Measurements from ENCODE around the gene PLAC1. TPM values are rescaled to one million over a fixed set of nuclear protein-coding genes. Genes with fewer than 3 reads are reported as not detected.

Gene PLAC1
- total RNA-seq, 1 donor from 2014 or later = not detected

DNA sequence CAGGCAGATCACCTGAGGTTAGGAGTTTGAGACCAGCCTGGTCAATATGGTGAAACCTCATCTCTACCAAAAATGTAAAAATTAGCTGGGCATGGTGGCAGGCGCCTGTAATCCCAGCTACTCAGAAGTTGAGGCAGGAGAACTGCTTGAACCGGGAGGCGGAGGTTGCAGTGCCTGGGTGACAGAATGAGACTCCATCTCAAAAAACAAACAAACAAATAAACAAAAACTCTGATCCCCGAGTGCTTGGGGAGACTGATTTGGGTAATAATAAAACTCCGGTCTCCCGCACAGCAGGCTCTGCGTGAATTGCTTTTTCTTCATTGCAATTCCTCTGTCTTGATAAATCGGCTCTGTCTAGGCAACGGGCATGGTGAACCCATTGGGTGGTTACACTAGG is 124.9 kb downstream of the PLAC1 start:
- no peaks in the 10 kb centered on the region for H3K27me3 Mint-ChIP-seq
- no peak for DNase-seq (ENCODE audit: low spot score, unreplicated experiment)
- no peak overlapping the region for H3K4me3 Mint-ChIP-seq (ENCODE audit: low read depth)
- peaks cover 4% of the 10 kb centered on the region for H3K4me1 Mint-ChIP-seq (ENCODE audit: low read depth)
- no peaks in the 10 kb centered on the region for H3K36me3 Mint-ChIP-seq (ENCODE audit: insufficient read depth)
- peaks cover 19% of the 10 kb centered on the region for H3K9me3 Mint-ChIP-seq (ENCODE audit: low read depth)
- TF ChIP-seq, protein P1, sequence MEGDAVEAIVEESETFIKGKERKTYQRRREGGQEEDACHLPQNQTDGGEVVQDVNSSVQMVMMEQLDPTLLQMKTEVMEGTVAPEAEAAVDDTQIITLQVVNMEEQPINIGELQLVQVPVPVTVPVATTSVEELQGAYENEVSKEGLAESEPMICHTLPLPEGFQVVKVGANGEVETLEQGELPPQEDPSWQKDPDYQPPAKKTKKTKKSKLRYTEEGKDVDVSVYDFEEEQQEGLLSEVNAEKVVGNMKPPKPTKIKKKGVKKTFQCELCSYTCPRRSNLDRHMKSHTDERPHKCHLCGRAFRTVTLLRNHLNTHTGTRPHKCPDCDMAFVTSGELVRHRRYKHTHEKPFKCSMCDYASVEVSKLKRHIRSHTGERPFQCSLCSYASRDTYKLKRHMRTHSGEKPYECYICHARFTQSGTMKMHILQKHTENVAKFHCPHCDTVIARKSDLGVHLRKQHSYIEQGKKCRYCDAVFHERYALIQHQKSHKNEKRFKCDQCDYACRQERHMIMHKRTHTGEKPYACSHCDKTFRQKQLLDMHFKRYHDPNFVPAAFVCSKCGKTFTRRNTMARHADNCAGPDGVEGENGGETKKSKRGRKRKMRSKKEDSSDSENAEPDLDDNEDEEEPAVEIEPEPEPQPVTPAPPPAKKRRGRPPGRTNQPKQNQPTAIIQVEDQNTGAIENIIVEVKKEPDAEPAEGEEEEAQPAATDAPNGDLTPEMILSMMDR (IDR thresholded peaks at IDR 0.05; ENCODE audit: unreplicated experiment) = no peak
- no peak overlapping the region for H3K27ac Mint-ChIP-seq

DNA sequence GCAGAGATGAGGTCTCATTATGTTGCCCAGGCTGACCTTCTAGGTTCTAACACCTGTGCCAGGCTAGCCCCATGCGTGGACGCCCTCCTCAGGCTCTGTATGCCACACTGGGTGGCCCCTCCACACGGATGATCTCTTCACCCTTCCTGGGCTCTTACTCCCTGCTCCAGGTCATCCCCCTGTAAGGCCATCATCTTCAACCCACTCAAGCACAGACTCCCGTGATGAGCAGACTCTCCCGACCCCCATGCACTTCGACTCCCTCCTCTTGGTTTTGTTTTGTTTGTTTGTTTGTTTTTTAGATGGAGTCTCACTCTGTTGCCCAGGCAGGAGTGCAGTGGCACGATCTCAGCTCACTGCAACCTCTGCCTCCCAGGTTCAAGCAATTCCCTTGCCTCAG is 127.4 kb downstream of the PLAC1 start:
- no peaks in the 10 kb centered on the region for H3K27me3 Mint-ChIP-seq
- TF ChIP-seq, protein P1 (IDR thresholded peaks at IDR 0.05; ENCODE audit: unreplicated experiment) = no peak
- H3K4me1 Mint-ChIP-seq (ENCODE audit: low read depth) = no peaks in the 10 kb centered on the region
- no peak overlapping the region for H3K27ac Mint-ChIP-seq
- peaks cover 11% of the 10 kb centered on the region for H3K9me3 Mint-ChIP-seq (ENCODE audit: low read depth)
- no peak for DNase-seq (ENCODE audit: low spot score, unreplicated experiment)
- no peaks in the 10 kb centered on the region for H3K36me3 Mint-ChIP-seq (ENCODE audit: insufficient read depth)
- H3K4me3 Mint-ChIP-seq (ENCODE audit: low read depth) = no peak overlapping the region

DNA sequence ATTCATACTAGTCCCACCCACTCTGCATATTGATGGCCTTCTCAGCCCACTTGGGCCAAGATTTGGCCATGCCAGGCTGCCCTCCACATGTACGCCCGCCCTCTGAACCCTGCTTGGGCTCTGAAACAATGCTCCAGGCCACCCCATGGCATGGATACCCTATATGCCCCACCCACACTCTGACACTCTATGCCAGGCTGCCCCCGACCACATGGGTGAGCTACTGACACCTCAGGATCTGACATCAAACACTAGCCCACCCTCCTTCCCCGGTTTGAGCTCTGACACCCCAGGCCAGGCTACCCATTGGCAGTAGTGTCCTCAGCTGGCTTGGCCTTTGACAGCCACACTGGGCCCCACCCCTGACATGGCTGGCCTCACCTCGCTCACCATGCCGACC is 128.8 kb downstream of the PLAC1 start:
- Mint-ChIP-seq H3K4me3 (ENCODE audit: low read depth) (no peak overlapping the region), H3K27ac (no peak overlapping the region), H3K4me1 (ENCODE audit: low read depth) (no peaks in the 10 kb centered on the region), H3K9me3 (ENCODE audit: low read depth) (peaks cover 14% of the 10 kb centered on the region), H3K27me3 (no peaks in the 10 kb centered on the region), H3K36me3 (ENCODE audit: insufficient read depth) (no peaks in the 10 kb centered on the region)
- DNase-seq (ENCODE audit: low spot score, unreplicated experiment) = no peak
- TF ChIP-seq, protein P1 (IDR thresholded peaks at IDR 0.05; ENCODE audit: unreplicated experiment) = no peak

DNA sequence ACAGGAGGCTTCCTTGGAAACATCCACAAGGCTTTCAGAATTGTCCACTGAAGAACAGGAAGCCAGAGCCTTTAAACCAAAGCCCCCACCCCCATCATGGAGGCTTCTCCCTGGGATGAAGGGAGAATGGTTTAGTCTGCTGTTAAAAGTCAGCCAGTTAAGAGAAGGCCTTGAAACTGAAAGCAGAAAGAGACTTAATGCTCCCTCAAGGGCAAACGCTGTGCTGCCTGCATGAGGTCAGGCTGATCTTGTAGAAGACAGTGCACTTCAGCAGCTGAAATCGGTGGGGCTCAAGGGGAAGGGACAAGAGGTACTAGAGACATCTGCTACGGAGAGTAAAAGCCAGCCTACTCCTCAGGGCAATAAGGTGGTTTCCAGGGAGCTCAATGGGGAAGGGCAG is 129.3 kb downstream of the PLAC1 start:
- Mint-ChIP-seq H3K4me3 (ENCODE audit: low read depth) (no peak overlapping the region), H3K27me3 (no peaks in the 10 kb centered on the region), H3K9me3 (ENCODE audit: low read depth) (peaks cover 14% of the 10 kb centered on the region), H3K27ac (no peak overlapping the region), H3K4me1 (ENCODE audit: low read depth) (no peaks in the 10 kb centered on the region), H3K36me3 (ENCODE audit: insufficient read depth) (no peaks in the 10 kb centered on the region)
- TF ChIP-seq, protein P1 (IDR thresholded peaks at IDR 0.05; ENCODE audit: unreplicated experiment) = no peak
- DNase-seq (ENCODE audit: low spot score, unreplicated experiment) = no peak

DNA sequence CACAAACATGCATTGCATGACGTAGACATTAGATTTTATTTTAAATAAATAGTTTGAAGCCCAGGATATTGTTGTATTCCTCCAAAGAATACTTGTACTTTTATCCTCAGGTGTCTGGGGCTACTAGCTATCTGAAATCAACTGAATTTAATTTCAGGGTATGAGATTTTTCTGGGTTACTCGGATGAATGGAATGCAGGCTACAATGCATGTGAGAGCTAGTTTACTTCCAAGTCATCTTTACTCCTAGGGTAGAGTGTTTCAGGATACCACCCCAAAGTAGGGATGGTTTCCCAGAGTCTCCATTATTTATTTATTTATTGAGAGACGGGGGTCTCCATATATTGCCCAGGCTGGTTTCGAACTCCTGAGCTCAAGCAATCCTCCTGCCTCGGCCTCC is 131.9 kb downstream of the PLAC1 start:
- Mint-ChIP-seq H3K4me1 (ENCODE audit: low read depth) (peaks cover 2% of the 10 kb centered on the region), H3K27ac (no peak overlapping the region), H3K4me3 (ENCODE audit: low read depth) (no peak overlapping the region), H3K9me3 (ENCODE audit: low read depth) (peaks cover 10% of the 10 kb centered on the region), H3K36me3 (ENCODE audit: insufficient read depth) (no peaks in the 10 kb centered on the region), H3K27me3 (no peaks in the 10 kb centered on the region)
- no peak for DNase-seq (ENCODE audit: low spot score, unreplicated experiment)
- TF ChIP-seq, protein P1 (IDR thresholded peaks at IDR 0.05; ENCODE audit: unreplicated experiment) = no peak

All from progenitor cell of endocrine pancreas (in vitro differentiated cells).